Measurements from ENCODE around the gene FAM131C. TPM values are rescaled to one million over a fixed set of nuclear protein-coding genes. Genes with fewer than 3 reads are reported as not detected.
A peak's percentile ranks its signal among the peaks of the same experiment; 100 is the strongest.

The FAM131C gene
- total RNA-seq, 1 experiment from 2014 or later, result 0.45 TPM

GRCh38 chr1:16009678-16010077 is 63.8 kb downstream of the FAM131C start:
- no peak overlapping the region for H3K4me3 ChIP-seq (ENCODE audit: insufficient read depth, low read depth, low read length)
- H3K36me3 ChIP-seq (replicated peaks; ENCODE audit: control insufficient read depth, insufficient read depth, low read length), result no peaks in the 10 kb centered on the region
- H3K27me3 ChIP-seq (ENCODE audit: control insufficient read depth, insufficient read depth, low read length), result no peaks in the 10 kb centered on the region; the same call in 1 of the 2 replicates
- no peak for DNase-seq

DNA sequence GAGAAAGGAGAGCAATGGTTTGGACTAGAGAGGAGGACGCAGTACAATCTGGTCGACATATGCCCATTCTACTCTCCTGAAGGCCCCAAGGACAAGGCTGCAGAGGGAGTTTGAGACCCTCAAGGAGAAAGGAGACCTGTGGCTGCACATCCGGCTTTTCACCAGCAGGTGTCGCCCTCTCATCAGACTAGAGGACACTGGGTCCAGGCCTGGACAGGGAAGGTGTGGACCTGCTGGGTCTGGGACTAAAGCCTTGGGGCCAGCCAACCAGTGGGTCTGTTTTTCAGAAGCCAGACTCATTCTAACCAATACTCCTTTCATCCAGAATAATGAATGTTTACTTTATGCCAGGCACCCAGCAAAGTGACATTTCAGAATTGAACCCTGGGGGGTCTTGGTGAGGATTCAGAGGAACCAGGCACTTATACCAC is 64.4 kb downstream of the FAM131C start:
- peak; percentile 90 for DNase-seq
- Histone ChIP-seq H3K36me3 (replicated peaks; ENCODE audit: control insufficient read depth, insufficient read depth, low read length) (no peaks in the 10 kb centered on the region), H3K4me3 (ENCODE audit: insufficient read depth, low read depth, low read length) (no peak overlapping the region), H3K27me3 (ENCODE audit: control insufficient read depth, insufficient read depth, low read length) (no peaks in the 10 kb centered on the region; the same call in 1 of the 2 replicates)

Other genes with a start within 250 kb of the FAM131C start
- 19.9 and 32.9 TPM in 2 replicates for gene SPEN, start 225.9 kb downstream of the FAM131C start, total RNA-seq (2014; rRNA removed; shearing (Covaris generic))
- gene ZBTB17, start 97.5 kb downstream of the FAM131C start, total RNA-seq (2014; rRNA removed; shearing (Covaris generic)), result 53.5 and 62.6 TPM in 2 replicates
- gene SRARP, start 69.4 kb downstream of the FAM131C start, total RNA-seq (2014; rRNA removed; shearing (Covaris generic)), result 0.15 and 0.28 TPM in 2 replicates
- 0.07 TPM in 1 of 2 replicates, not detected in the other for gene HSPB7, start 55.6 kb downstream of the FAM131C start, total RNA-seq (2014; rRNA removed; shearing (Covaris generic))
- gene CLCNKA, start 51.6 kb downstream of the FAM131C start, total RNA-seq (2014; rRNA removed; shearing (Covaris generic)), result 0.10 and 0.85 TPM in 2 replicates
- gene CLCNKB, start 29.9 kb downstream of the FAM131C start, total RNA-seq (2014; rRNA removed; shearing (Covaris generic)), result 2.4 and 2.8 TPM in 2 replicates
- 43.3 and 63.5 TPM in 2 replicates for gene EPHA2, start 82.4 kb upstream of the FAM131C start, total RNA-seq (2014; rRNA removed; shearing (Covaris generic))
- gene ARHGEF19, start 139.0 kb upstream of the FAM131C start, total RNA-seq (2014; rRNA removed; shearing (Covaris generic)), result 16.2 and 21.0 TPM in 2 replicates
- gene CPLANE2, start 163.5 kb upstream of the FAM131C start, total RNA-seq (2014; rRNA removed; shearing (Covaris generic)), result 6.4 and 9.1 TPM in 2 replicates